HG03025 (cell line): ENCODE data around the gene CSPG4.
"Not testable (repeated sequence)": the region's sequence is repeated elsewhere in the genome, so short reads cannot be mapped to it uniquely, and the experiment has no call there.

Experiments used
- ATAC-seq: cut with Tn5 transposase; IDR thresholded peaks from one replicate; pipeline ENCODE4 v1.9.1; 2021; ENCODE audit warnings: mild to moderate bottlenecking, moderate library complexity; ENCODE audit not compliant: unreplicated experiment, low FRiP score

The CSPG4 gene

DNA sequence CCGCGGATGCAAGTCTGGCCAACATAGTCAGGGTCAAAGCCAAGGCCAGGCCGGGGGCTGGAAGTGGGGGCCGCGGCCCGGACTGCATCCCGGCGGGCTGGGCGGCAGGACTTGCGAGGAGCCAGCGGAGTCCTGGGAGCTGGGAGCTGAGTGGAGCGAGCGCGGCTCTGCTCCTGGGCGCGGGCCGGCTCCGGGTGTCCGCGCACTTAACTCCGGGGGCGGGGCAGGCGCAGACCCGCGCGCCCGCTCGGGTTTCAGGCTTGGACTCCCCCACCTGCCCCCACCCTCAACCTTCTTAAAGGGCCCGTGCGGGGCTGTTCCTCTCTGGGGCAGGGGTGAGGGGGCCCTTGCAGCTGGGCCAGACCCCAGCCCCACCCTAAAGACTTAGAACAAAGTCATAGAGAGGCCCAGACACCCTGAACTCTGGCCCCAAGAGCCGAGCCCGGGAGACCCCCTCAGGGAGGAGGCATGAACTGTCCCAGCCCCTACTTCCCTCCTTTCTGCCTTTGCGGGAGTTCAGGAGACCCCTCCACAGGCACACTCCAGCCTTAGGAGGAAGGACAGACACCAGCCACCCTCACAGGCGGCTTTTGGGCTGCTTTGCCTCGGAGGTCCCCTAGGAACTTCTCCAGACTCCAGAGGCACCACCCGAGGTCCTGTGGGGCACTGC, at the start of gene CSPG4:
CSPG4 (minus strand) TSS at position 181 of the 670 bp plus-strand sequence; CDS start at position 88, 93 bp downstream.
- no peak for ATAC-seq

GRCh38 chr15:75762357-75762718, 49.7 kb upstream of the CSPG4 start:
- not testable (repeated sequence) for ATAC-seq

DNA sequence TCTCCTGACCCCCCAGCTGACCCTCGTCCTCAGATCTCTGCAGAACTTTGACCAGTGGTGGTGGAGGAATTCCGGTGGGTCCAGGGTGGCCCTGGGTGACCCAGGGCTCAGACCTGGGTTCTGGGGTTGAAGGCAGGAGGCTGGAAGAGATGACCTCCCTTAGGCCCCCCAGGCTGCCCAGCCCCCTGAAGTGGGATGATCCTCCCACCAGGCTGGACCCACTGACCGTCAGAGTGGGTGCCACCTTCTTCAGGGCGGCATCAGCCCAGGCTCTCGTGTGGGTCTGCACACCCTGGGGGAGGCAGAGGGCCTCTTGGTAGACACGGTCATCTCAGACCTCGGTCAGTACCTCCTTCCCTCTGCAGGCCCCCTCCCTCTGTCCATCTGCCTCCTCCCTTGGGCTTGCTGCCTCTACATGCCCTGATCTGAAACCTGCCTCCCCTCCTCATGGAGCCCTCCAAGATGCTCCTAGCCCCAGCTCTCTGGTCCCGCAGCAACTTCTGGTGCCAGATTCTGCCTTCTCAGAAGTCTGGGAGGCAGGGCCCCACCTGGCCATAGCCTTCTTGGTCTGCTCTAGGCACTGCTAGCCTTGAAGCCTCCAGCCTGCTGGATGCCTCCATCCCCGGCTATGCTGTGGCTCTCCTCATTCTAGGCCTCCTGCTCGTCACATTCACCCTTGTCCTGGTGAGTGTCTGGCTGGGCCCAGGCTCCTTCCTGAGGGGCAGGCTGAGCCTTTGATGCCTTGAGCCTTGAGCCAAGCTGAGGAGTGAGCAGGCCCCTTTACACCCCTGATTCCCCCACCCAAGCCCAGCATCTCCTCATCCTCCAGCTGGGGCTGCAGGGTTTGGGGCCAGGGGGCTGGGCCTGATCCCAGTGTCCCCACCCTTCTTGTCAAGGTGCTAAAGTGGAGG, 49.1 kb upstream of the CSPG4 start:
- no peak for ATAC-seq

GRCh38 chr15:75760704-75761435, 48.2 kb upstream of the CSPG4 start:
- ATAC-seq: no peak

DNA sequence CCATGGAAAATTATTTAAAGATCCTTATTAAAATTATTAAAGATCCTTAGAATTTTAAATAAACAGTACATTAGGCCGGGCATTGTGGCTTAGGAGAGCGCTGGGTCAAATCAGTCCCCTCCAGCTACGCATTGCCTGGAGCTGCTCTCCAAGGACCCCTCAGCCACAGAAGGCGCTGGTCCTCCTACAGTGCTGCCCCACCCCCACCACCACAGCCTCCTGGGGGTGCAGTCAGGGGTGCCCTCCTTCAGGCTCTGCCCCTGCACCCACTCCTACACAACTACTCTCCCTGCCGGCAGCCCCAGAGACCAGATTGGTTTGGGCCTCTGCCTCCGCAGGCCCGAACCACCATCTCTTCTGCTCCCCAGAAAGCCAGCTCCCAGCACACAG, 47.5 kb upstream of the CSPG4 start:
- not testable (repeated sequence) for ATAC-seq

DNA sequence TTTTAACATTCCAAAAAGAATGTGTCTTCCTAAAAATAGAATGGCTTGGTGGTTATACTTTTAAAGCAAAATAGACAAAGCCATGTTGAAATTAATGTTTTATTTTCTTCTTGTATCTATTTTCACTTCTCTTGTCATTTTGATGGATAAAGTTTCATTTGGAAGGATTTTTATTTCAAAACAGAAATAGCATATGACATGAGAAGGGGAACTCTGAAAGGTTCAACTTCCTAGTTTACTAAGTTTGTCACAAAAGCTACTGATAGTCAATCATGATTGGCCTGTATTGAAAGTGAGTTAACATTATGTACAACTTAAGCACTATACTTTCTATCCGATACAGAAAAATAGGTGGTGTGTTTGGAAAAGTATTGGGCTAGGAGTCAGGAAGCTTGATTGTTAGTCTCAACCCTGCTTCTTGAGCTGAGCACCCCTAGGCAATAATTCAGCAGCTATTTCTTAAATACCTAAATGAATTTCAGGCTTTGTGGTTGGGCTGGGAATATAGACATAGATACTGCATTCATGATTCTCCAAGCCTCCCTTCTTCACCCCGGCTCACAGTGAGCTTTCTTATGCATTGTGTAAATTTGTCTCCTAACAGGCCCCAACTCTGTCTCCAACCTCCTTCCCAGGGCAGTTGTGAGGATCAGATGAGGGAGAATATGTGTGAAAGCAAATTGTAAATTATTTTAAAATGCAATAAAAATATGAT, 46.9 kb upstream of the CSPG4 start:
- ATAC-seq: no peak

DNA sequence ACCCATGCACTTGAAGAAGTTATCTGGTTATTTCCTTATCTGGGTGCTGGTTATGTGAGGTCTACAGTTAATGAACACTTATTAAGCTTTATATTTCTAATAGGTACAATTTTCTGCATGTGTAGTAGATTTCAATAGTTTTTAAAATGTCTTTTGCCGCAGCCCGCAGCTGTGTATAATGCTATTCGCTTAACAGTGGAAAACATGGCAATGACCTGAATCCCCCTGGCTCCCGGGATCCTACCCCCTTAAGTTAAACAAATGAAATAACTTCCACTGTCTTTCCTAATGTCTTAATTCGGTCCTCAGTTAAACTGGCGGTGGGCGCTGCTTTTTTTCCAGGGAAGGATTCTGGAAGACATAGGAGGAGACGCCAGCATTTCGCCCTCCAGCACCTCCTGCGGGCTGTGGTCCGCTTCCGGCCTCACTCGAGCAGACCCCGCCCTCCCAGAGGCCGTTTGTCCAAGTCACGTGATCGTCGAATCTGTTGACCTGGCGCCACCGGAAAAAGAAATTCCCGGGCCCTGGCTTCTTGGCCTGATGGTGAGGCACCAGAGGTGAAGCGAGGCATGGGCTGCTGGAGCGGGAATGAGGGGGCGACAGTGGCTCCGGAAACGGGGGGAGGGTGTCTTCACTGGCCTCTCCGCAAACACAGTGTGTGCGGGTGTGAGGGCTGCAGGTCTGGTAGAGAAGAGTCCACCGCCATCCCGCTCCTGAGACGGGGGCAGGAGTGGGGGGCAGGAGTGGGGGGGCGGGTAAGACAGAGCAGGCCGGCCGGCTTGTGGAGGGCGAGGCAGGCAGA, 45.6 kb upstream of the CSPG4 start:
- ATAC-seq: peak; percentile 75

GRCh38 chr15:75754871-75755270, 42.2 kb upstream of the CSPG4 start:
- ATAC-seq: not testable (repeated sequence)

- ATAC-seq: no peak
Observed at GRCh38 chr15:75753145-75753544, 40.5 kb upstream of the CSPG4 start.

- no peak for ATAC-seq
Observed at GRCh38 chr15:75751891-75752290, 39.2 kb upstream of the CSPG4 start.

- no peak for ATAC-seq
Observed at GRCh38 chr15:75751116-75751875, 38.6 kb upstream of the CSPG4 start.

- no peak for ATAC-seq
Observed at GRCh38 chr15:75750261-75751050, 37.8 kb upstream of the CSPG4 start.

DNA sequence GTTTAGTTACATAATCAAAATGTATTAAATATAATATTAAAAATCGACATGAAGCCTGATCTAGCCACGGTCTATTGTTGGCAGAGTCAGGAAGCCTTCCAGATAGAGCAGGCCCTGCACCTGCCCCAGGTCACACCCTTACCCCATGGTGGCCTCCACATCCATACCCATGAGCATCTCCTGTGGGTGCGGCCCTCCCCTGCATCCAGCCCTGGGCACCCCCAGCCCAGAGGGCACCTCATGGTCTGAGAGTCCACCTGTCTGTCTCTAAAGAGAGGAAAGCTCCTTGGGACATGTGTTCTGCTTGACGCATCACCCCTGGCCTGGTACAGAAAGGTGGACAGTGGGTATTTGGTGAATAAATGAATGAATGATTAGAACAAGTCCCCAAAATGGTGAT, 37.2 kb upstream of the CSPG4 start:
- ATAC-seq: no peak

DNA sequence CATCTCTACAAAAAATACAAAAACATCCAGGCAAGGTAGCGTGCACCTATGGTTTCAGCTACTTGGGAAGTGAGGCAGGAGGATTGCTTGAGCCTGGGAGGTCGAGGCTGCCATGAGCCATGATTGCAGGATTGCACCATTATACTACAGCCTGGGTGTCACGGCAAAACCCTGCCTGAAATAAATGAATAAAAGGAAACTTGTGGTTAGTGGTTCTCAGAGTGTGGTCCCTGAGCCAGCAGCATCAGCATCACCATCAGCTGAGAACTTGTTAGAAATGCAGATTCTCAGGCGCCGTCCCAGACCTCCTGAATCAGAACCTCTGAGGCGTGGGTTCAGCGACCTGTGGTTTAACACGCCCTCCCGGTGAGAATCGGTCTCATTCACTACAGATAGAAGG, 36.2 kb upstream of the CSPG4 start:
- ATAC-seq: not testable (repeated sequence)

DNA sequence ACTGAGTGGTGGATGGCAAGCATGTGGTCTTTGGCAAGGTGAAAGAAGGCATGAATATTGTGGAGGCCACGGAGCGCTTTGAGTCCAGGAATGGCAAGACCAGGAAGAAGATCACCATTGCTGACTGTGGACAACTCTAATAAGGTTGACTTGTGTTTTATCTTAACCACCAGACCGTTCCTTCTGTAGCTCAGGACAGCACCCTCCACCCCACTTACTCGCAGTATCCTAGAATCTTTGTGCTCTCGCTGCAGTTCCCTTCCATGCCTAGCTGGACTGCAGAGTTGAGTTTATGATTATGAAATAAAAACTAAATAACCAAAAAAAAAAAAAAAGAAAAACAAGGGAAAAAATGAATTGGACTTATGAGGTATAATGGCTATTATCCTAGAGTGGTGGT, 34.5 kb upstream of the CSPG4 start:
- ATAC-seq: not testable (repeated sequence)

GRCh38 chr15:75745305-75745704, 32.7 kb upstream of the CSPG4 start:
- ATAC-seq: no peak

- ATAC-seq: not testable (repeated sequence)
Observed at GRCh38 chr15:75742346-75742745, 29.7 kb upstream of the CSPG4 start.

DNA sequence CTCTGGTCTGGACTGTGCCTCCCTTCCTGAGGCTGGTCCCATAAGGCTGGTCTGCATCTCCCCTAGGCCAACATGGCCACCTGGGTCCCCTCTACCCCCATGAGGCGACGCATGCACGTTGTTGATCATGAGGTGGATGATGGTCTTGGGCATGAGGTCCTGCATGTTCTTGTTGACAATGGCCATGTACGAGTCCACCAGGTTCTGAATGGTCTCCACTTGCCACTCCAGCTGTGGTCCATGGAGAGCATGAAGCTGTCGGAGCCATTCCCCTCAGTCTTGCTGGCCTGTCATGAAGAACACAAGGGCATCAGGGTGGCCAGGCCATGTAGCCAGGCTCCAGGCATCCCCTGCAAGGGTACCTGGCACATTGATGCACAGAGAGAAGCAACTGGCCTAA, 27.1 kb upstream of the CSPG4 start:
- no peak for ATAC-seq
